ENCODE data around the gene TMEM120A. TPM values are rescaled to one million over a fixed set of nuclear protein-coding genes. Genes with fewer than 3 reads are reported as not detected.

TMEM120A gene
- polyA plus RNA-seq, 3 donors, result 65.5 to 79.9 (median 76.1) TPM

DNA sequence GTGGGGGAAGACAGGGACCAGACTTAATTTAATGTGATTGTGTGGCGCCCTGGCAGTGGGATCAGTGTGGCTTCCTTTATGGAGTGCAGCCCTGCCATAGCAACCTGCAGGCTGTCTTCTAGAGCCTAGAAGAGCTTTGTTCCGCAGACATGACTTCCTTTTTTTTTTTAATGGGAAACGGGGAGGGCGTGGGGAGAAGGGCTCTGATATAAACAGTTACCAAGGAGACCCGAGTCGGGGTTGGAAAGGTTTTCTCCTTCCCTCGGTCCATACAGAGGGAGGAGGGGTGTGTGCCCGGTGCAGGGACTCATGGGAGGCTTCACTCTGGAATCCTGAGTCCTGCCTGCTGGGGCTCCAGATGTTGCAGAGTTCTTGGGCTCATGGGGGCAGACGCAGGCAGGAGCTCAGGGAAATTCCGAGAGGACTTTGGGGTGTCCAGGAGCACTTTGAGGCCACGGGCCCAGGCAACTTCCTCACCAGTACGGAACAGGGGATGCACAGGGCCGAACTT lies 26.9 kb downstream of the TMEM120A start:
- Histone ChIP-seq H3K36me3 (replicated peaks in 1 of 2; ENCODE audit: control insufficient read depth in 1 of 2, insufficient read depth in 2 of 2, low read length in 2 of 2) (peaks cover 16 to 44% of the 10 kb centered on the region in 2 donors), H3K9ac (ENCODE audit: insufficient read depth, low read length, poor library complexity, severe bottlenecking) (no peak overlapping the region), H3K27ac (ENCODE audit: low read depth in 1 of 2, low read length in 2 of 2) (peak overlapping the region in 1 of 2 donors; percentile 36), H3K4me2 (replicated peaks; ENCODE audit: extremely low read depth, low read length, poor library complexity, severe bottlenecking) (peak overlapping the region; percentile 72), H2AFZ (ENCODE audit: insufficient read depth, low read depth, low read length, poor library complexity, severe bottlenecking) (no peak overlapping the region), H3K4me3 (replicated peaks in 1 of 3; ENCODE audit: low read depth in 2 of 3, low read length in 3 of 3) (peak overlapping the region in 1 of 3 experiments; percentile 61), H4K20me1 (ENCODE audit: insufficient read depth, low read length) (peaks cover 68% of the 10 kb centered on the region), H3K9me3 (replicated peaks in 1 of 2; ENCODE audit: control insufficient read depth in 1 of 2, insufficient read depth in 1 of 2, low read length in 2 of 2) (no peaks in the 10 kb centered on the region), H3K4me1 (ENCODE audit: control insufficient read depth in 1 of 2, insufficient read depth in 2 of 2, low read length in 2 of 2) (peaks cover 31 to 32% of the 10 kb centered on the region in 2 donors), H3K79me2 (ENCODE audit: insufficient read depth, low read length) (no peaks in the 10 kb centered on the region), H3K27me3 (ENCODE audit: control insufficient read depth in 2 of 2, insufficient read depth in 2 of 2, low read length in 2 of 2) (no peaks in the 10 kb centered on the region)
- Mint-ChIP-seq H3K9me3 (peaks cover 0 to 1% (median 0%) of the 10 kb centered on the region in 7 donors), H3K4me3 (peak overlapping the region; percentile 62 to 77), H3K27me3 (ENCODE audit: low read depth in 3 of 3) (peaks cover 0 to 4% (median 2%) of the 10 kb centered on the region in 3 donors), H3K27ac (peak overlapping the region in 6 of 7 donors; percentile 27 to 62 (median 50)), H3K36me3 (peaks cover 53 to 67% of the 10 kb centered on the region in 2 donors), H3K4me1 (peaks cover 42% of the 10 kb centered on the region)
- no peak for TF ChIP-seq CTCF (IDR thresholded peaks at IDR 0.05)
- 22% methylated on average over 12 of the region's 13 CpGs for WGBS (ENCODE audit: insufficient coverage)
- DNase-seq, result peak; percentile 38 to 62 (median 46)
- intact Hi-C loops (cut with micrococcal nuclease), result no loop called here

DNA sequence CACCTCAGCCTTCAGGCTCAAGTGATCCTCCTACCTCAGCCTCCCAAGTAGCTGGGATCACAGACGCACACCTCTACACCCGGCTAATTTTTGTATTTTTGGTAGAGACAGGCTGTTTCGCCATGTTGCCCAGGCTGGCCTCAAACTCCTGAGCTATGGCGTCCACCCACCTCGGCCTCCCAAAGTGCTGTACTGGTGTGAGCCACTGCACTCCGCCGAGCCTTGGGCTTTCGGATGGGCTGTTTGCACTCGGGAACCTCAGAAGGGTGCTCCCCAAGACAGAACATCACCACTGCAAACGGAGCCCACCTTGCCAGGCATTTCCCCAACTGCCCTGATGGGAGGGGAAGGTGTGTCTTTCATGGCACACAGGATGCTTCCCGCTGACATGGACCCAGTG lies 27.3 kb downstream of the TMEM120A start:
- H3K4me3 Mint-ChIP-seq, result peak overlapping the region in 1 of 2 donors; percentile 77
- H3K27me3 Mint-ChIP-seq (ENCODE audit: low read depth in 3 of 3), result peaks cover 0 to 4% (median 2%) of the 10 kb centered on the region in 3 donors
- intact Hi-C loops (cut with micrococcal nuclease), result no loop called here
- Histone ChIP-seq H2AFZ (ENCODE audit: insufficient read depth, low read depth, low read length, poor library complexity, severe bottlenecking) (no peak overlapping the region), H3K9me3 (replicated peaks in 1 of 2; ENCODE audit: control insufficient read depth in 1 of 2, insufficient read depth in 1 of 2, low read length in 2 of 2) (no peaks in the 10 kb centered on the region), H3K4me2 (replicated peaks; ENCODE audit: extremely low read depth, low read length, poor library complexity, severe bottlenecking) (peak overlapping the region; percentile 72), H3K4me1 (ENCODE audit: control insufficient read depth in 1 of 2, insufficient read depth in 2 of 2, low read length in 2 of 2) (peaks cover 26 to 27% of the 10 kb centered on the region in 2 donors), H3K4me3 (replicated peaks in 1 of 3; ENCODE audit: low read depth in 2 of 3, low read length in 3 of 3) (peak overlapping the region in 1 of 3 experiments; percentile 61), H3K27me3 (ENCODE audit: control insufficient read depth in 2 of 2, insufficient read depth in 2 of 2, low read length in 2 of 2) (no peaks in the 10 kb centered on the region), H3K36me3 (replicated peaks in 1 of 2; ENCODE audit: control insufficient read depth in 1 of 2, insufficient read depth in 2 of 2, low read length in 2 of 2) (peaks cover 16 to 49% of the 10 kb centered on the region in 2 donors), H3K9ac (ENCODE audit: insufficient read depth, low read length, poor library complexity, severe bottlenecking) (no peak overlapping the region), H4K20me1 (ENCODE audit: insufficient read depth, low read length) (peaks cover 63% of the 10 kb centered on the region), H3K79me2 (ENCODE audit: insufficient read depth, low read length) (no peaks in the 10 kb centered on the region), H3K27ac (ENCODE audit: low read depth in 1 of 2, low read length in 2 of 2) (peak overlapping the region in 1 of 2 donors; percentile 36)
- TF ChIP-seq CTCF (IDR thresholded peaks at IDR 0.05), result no peak
- H3K4me1 Mint-ChIP-seq, result peaks cover 37% of the 10 kb centered on the region
- H3K9me3 Mint-ChIP-seq, result peaks cover 0 to 1% (median 0%) of the 10 kb centered on the region in 7 donors
- H3K27ac Mint-ChIP-seq, result peak overlapping the region in 4 of 7 donors; percentile 27 to 61 (median 49)
- peaks cover 51 to 67% of the 10 kb centered on the region in 2 donors for H3K36me3 Mint-ChIP-seq
- 93% methylated on average over 7 of the region's 11 CpGs for WGBS (ENCODE audit: insufficient coverage)
- no peak for DNase-seq

All from CD14-positive monocyte (primary cell).